Loucy (cell line): ENCODE measurements around the gene CFAP206.

Experiments
- H2AFZ ChIP-seq: fragments of 200-600 bp; sonication (generic); 2 replicates; pipeline ENCODE4 v1.6.0; 2016; ENCODE audit warnings: antibody characterized with exemption, mild to moderate bottlenecking, low read length, moderate library complexity
- H3F3A ChIP-seq: fragments of 200-600 bp; 2 replicates; pipeline ENCODE4 v1.6.0; 2016; ENCODE audit warnings: antibody characterized with exemption, low read depth, mild to moderate bottlenecking
- H3K27me3 ChIP-seq: fragments of 200-600 bp; sonication (generic); 2 replicates; pipeline ENCODE4 v1.6.1; 2014; ENCODE audit warnings: low read length, mild to moderate bottlenecking; ENCODE audit not compliant: insufficient read depth, poor library complexity, severe bottlenecking
- H3K36me3 ChIP-seq: fragments of 200-600 bp; sonication (generic); 2 replicates; pipeline ENCODE4 v1.6.1; 2016; ENCODE audit warnings: low read length; ENCODE audit not compliant: insufficient read depth
- H3K4me1 ChIP-seq: fragments of 200-600 bp; sonication (generic); 2 replicates; pipeline ENCODE4 v1.5.1; 2014; ENCODE audit warnings: low read length, mild to moderate bottlenecking; ENCODE audit not compliant: insufficient read depth, poor library complexity, severe bottlenecking
- H3K4me2 ChIP-seq: fragments of 200-600 bp; sonication (generic); 2 replicates; pipeline ENCODE4 v1.6.0; 2014; ENCODE audit warnings: antibody characterized with exemption, low read length, low read depth, mild to moderate bottlenecking; ENCODE audit not compliant: poor library complexity, severe bottlenecking
- H3K4me3 ChIP-seq: fragments of 200-600 bp; sonication (generic); 2 replicates; pipeline ENCODE4 v1.5.1; 2014; ENCODE audit warnings: low read length, mild to moderate bottlenecking, mixed read lengths; ENCODE audit not compliant: poor library complexity, severe bottlenecking
- H3K79me2 ChIP-seq: fragments of 200-600 bp; sonication (generic); 2 replicates; pipeline ENCODE4 v1.6.1; 2014; ENCODE audit warnings: low read length; ENCODE audit not compliant: insufficient read depth
- H3K9ac ChIP-seq: fragments of 200-600 bp; sonication (generic); 2 replicates; pipeline ENCODE4 v1.6.0; 2014; ENCODE audit warnings: mild to moderate bottlenecking, low read depth, low read length, moderate library complexity; ENCODE audit not compliant: poor library complexity, severe bottlenecking
- H3K9me2 ChIP-seq: fragments of 200-600 bp; sonication (generic); replicated peaks from 2 replicates; pipeline ENCODE4 v1.6.1; 2016; ENCODE audit warnings: low read depth, low read length, mixed read lengths
- H3K9me3 ChIP-seq: fragments of 200-600 bp; sonication (generic); 2 replicates; pipeline ENCODE4 v1.6.1; 2014; ENCODE audit warnings: mild to moderate bottlenecking, antibody characterized with exemption, low read length, low read depth; ENCODE audit not compliant: insufficient read depth
- H4K20me1 ChIP-seq: fragments of 200-600 bp; sonication (generic); 2 replicates; pipeline ENCODE4 v1.6.0; 2014; ENCODE audit warnings: antibody characterized with exemption, low read length, mild to moderate bottlenecking; ENCODE audit not compliant: insufficient read depth, poor library complexity, severe bottlenecking
- CTCF ChIP-seq: fragments of 200-600 bp; sonication (generic); conservative IDR thresholded peaks from 2 replicates; pipeline ENCODE4 v1.5.1; 2014; ENCODE audit warnings: mild to moderate bottlenecking, antibody characterized with exemption, low read length
- EZH2phosphoT487 ChIP-seq: fragments of 200-600 bp; IDR thresholded peaks from 2 replicates; pipeline ENCODE4 v1.6.1; 2018; ENCODE audit warnings: antibody characterized with exemption, mild to moderate bottlenecking, moderate library complexity, borderline replicate concordance

CFAP206 gene

GRCh38 chr6:87473419-87473903 is 65.7 kb downstream of the CFAP206 start:
- no peaks in the 10 kb centered on the region for H3K27me3 ChIP-seq
- peak overlapping the region; percentile 80 for H3K4me3 ChIP-seq
- peak overlapping the region; percentile 96 for H2AFZ ChIP-seq
- H3K9me2 ChIP-seq, result no peaks in the 10 kb centered on the region
- H3K4me1 ChIP-seq, result peaks cover 23% of the 10 kb centered on the region
- H3K9ac ChIP-seq, result peak overlapping the region; percentile 69
- H3F3A ChIP-seq, result no peaks in the 10 kb centered on the region
- peaks cover 16% of the 10 kb centered on the region; the same call in 1 of the 2 replicates for H3K79me2 ChIP-seq
- no peak for TF ChIP-seq CTCF
- no peak for TF ChIP-seq EZH2phosphoT487
- H4K20me1 ChIP-seq, result no peaks in the 10 kb centered on the region
- H3K4me2 ChIP-seq, result peak overlapping the region; percentile 94
- H3K9me3 ChIP-seq, result no peaks in the 10 kb centered on the region
- no peaks in the 10 kb centered on the region for H3K36me3 ChIP-seq

GRCh38 chr6:87481931-87482330 is 74.2 kb downstream of the CFAP206 start:
- no peaks in the 10 kb centered on the region for H3K9me2 ChIP-seq
- no peak overlapping the region for H3K4me2 ChIP-seq
- no peak for TF ChIP-seq EZH2phosphoT487
- no peak for TF ChIP-seq CTCF
- H4K20me1 ChIP-seq, result no peaks in the 10 kb centered on the region
- H2AFZ ChIP-seq, result no peak overlapping the region
- H3K4me1 ChIP-seq, result peaks cover 6% of the 10 kb centered on the region
- no peaks in the 10 kb centered on the region for H3K79me2 ChIP-seq
- no peak overlapping the region for H3K9ac ChIP-seq
- no peaks in the 10 kb centered on the region for H3K36me3 ChIP-seq
- no peaks in the 10 kb centered on the region for H3F3A ChIP-seq
- H3K4me3 ChIP-seq, result no peak overlapping the region
- H3K9me3 ChIP-seq, result no peaks in the 10 kb centered on the region
- no peaks in the 10 kb centered on the region for H3K27me3 ChIP-seq

- H3K4me2 ChIP-seq, result no peak overlapping the region
- no peaks in the 10 kb centered on the region for H3K9me2 ChIP-seq
- no peaks in the 10 kb centered on the region for H3K27me3 ChIP-seq
- H3K79me2 ChIP-seq, result no peaks in the 10 kb centered on the region
- no peaks in the 10 kb centered on the region for H3K36me3 ChIP-seq
- no peak overlapping the region for H2AFZ ChIP-seq
- no peak overlapping the region for H3K9ac ChIP-seq
- no peak overlapping the region for H3K4me3 ChIP-seq
- TF ChIP-seq CTCF (no peak), EZH2phosphoT487 (no peak)
- peaks cover 6% of the 10 kb centered on the region for H3K4me1 ChIP-seq
- H4K20me1 ChIP-seq, result no peaks in the 10 kb centered on the region
- H3F3A ChIP-seq, result no peaks in the 10 kb centered on the region
- H3K9me3 ChIP-seq, result no peaks in the 10 kb centered on the region
These were observed 74.6 kb downstream of the CFAP206 start for GRCh38 chr6:87482366-87482765.
